WTC11 (cell line): ENCODE results near the gene UFC1.

Experiments
- CBFB ChIP-seq: sonication (generic); formaldehyde crosslinking; IDR thresholded peaks from 2 replicates; pipeline ENCODE4 v1.8.1; 2022; ENCODE audit warnings: mild to moderate bottlenecking, low read depth, missing genetic modification reagents
- CREB1 ChIP-seq: sonication (generic); formaldehyde crosslinking; IDR thresholded peaks from 2 replicates; pipeline ENCODE4 v1.8.0; 2023; ENCODE audit warnings: mild to moderate bottlenecking, missing genetic modification reagents
- FOXJ3 ChIP-seq: sonication (generic); formaldehyde crosslinking; IDR thresholded peaks from 2 replicates; pipeline ENCODE4 v1.9.0; 2021; ENCODE audit warnings: missing genetic modification reagents, mild to moderate bottlenecking, borderline replicate concordance
- JUN ChIP-seq: sonication (generic); formaldehyde crosslinking; IDR thresholded peaks from 2 replicates; pipeline ENCODE4 v1.8.0; 2023; ENCODE audit warnings: mild to moderate bottlenecking, missing genetic modification reagents
- OVOL2 ChIP-seq: fragments of 250-450 bp; sonication (Bioruptor Pico); IDR thresholded peaks from 2 replicates; pipeline ENCODE4 v1.9.0; 2021; ENCODE audit warnings: mild to moderate bottlenecking, borderline replicate concordance
- ZNF263 ChIP-seq: sonication (generic); formaldehyde crosslinking; IDR thresholded peaks from 2 replicates; pipeline ENCODE4 v1.8.1; 2022; ENCODE audit warnings: low read depth, mild to moderate bottlenecking, moderate library complexity, missing genetic modification reagents
- ZNF317 ChIP-seq: sonication (generic); formaldehyde crosslinking; IDR thresholded peaks from 2 replicates; pipeline ENCODE4 v1.8.1; 2023; ENCODE audit warnings: low read depth, mild to moderate bottlenecking, moderate library complexity, missing genetic modification reagents, borderline replicate concordance
- TF ChIP-seq, protein P1 (sequence below): fragments of 200-600 bp; IDR thresholded peaks from 2 replicates; pipeline ENCODE4 v1.8.0; 2022; ENCODE audit warnings: antibody characterized with exemption
- TF ChIP-seq, protein P2 (sequence below): sonication (generic); formaldehyde crosslinking; IDR thresholded peaks from 2 replicates; pipeline ENCODE4 v1.8.0; 2022; ENCODE audit warnings: mild to moderate bottlenecking, missing genetic modification reagents
- TF ChIP-seq, protein P3 (sequence below): sonication (generic); formaldehyde crosslinking; IDR thresholded peaks from 2 replicates; pipeline ENCODE4 v1.8.1; 2023; ENCODE audit warnings: mild to moderate bottlenecking, missing genetic modification reagents, moderate library complexity
- TF ChIP-seq, protein P4 (sequence below): sonication (generic); formaldehyde crosslinking; IDR thresholded peaks from 2 replicates; pipeline ENCODE4 v1.8.1; 2022; ENCODE audit warnings: mild to moderate bottlenecking, missing genetic modification reagents, moderate library complexity, borderline replicate concordance
- TF ChIP-seq, protein P5 (sequence below): fragments of 250-450 bp; sonication (Bioruptor Pico); IDR thresholded peaks from 2 replicates; pipeline ENCODE4 v2.1.2; 2022; ENCODE audit warnings: mild to moderate bottlenecking, moderate library complexity

DNA sequence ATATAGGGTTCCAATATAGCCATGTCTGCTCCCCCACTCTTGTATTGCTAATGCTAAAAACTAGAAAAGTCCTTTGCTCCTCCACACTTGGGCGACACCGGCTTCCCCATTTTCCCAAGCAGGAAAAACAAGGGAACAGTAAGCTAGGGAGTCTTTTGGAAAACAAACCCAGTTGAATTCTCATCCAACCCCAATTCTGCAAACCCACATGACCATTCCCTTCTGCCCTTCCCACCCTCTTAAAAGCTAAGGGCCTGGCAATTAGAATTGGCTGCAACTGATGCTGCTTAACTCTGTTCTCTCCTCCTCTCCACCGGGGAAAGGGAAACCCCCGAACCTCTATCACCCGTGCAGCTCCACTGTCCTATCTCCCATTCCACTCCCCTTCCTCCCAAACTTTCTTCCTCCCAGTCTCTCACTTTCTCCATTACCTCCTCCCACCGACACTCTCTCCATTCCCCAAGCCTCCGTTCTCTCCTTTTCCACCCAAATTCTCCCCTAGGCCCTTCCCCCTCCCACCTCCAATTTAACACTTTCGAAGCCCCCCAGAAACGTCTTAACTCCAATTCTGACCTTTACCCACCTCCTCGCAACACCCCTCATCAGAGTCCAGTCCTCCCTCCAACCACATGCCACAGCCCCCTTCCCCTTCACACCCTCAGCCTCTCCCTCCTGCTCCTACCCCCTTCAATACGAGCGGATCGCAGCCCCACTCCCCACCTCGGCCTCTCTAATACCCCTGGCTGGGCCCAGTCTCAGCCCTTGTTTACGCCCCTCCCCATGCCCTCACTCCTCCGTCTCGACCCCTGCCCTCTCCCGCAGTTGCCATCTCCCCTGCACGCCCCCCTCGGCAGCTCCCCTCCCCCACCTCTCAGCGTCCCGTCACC lies 22.0 kb upstream of the UFC1 start:
- TF ChIP-seq, protein P1, sequence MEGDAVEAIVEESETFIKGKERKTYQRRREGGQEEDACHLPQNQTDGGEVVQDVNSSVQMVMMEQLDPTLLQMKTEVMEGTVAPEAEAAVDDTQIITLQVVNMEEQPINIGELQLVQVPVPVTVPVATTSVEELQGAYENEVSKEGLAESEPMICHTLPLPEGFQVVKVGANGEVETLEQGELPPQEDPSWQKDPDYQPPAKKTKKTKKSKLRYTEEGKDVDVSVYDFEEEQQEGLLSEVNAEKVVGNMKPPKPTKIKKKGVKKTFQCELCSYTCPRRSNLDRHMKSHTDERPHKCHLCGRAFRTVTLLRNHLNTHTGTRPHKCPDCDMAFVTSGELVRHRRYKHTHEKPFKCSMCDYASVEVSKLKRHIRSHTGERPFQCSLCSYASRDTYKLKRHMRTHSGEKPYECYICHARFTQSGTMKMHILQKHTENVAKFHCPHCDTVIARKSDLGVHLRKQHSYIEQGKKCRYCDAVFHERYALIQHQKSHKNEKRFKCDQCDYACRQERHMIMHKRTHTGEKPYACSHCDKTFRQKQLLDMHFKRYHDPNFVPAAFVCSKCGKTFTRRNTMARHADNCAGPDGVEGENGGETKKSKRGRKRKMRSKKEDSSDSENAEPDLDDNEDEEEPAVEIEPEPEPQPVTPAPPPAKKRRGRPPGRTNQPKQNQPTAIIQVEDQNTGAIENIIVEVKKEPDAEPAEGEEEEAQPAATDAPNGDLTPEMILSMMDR = no peak
- TF ChIP-seq JUN (CRISPR knock-in tag) = no peak
- no peak for TF ChIP-seq OVOL2 (CRISPR knock-in tag)
- TF ChIP-seq, protein P2, sequence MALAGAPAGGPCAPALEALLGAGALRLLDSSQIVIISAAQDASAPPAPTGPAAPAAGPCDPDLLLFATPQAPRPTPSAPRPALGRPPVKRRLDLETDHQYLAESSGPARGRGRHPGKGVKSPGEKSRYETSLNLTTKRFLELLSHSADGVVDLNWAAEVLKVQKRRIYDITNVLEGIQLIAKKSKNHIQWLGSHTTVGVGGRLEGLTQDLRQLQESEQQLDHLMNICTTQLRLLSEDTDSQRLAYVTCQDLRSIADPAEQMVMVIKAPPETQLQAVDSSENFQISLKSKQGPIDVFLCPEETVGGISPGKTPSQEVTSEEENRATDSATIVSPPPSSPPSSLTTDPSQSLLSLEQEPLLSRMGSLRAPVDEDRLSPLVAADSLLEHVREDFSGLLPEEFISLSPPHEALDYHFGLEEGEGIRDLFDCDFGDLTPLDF = no peak
- TF ChIP-seq ZNF263 (CRISPR knock-in tag) = 0 out of 2 replicates have a peak, but pooled peaks have one; percentile 26
- TF ChIP-seq, protein P3, sequence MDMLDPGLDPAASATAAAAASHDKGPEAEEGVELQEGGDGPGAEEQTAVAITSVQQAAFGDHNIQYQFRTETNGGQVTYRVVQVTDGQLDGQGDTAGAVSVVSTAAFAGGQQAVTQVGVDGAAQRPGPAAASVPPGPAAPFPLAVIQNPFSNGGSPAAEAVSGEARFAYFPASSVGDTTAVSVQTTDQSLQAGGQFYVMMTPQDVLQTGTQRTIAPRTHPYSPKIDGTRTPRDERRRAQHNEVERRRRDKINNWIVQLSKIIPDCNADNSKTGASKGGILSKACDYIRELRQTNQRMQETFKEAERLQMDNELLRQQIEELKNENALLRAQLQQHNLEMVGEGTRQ (CRISPR knock-in tag) = no peak
- TF ChIP-seq CBFB (CRISPR knock-in tag) = no peak
- TF ChIP-seq, protein P4, sequence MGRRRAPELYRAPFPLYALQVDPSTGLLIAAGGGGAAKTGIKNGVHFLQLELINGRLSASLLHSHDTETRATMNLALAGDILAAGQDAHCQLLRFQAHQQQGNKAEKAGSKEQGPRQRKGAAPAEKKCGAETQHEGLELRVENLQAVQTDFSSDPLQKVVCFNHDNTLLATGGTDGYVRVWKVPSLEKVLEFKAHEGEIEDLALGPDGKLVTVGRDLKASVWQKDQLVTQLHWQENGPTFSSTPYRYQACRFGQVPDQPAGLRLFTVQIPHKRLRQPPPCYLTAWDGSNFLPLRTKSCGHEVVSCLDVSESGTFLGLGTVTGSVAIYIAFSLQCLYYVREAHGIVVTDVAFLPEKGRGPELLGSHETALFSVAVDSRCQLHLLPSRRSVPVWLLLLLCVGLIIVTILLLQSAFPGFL = no peak
- TF ChIP-seq, protein P5, sequence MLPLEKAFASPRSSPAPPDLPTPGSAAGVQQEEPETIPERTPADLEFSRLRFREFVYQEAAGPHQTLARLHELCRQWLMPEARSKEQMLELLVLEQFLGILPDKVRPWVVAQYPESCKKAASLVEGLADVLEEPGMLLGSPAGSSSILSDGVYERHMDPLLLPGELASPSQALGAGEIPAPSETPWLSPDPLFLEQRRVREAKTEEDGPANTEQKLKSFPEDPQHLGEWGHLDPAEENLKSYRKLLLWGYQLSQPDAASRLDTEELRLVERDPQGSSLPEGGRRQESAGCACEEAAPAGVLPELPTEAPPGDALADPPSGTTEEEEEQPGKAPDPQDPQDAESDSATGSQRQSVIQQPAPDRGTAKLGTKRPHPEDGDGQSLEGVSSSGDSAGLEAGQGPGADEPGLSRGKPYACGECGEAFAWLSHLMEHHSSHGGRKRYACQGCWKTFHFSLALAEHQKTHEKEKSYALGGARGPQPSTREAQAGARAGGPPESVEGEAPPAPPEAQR (CRISPR knock-in tag) = no peak
- TF ChIP-seq ZNF317 = no peak
- 0 out of 2 replicates have a peak, but pooled peaks have one; percentile 18 for TF ChIP-seq CREB1 (CRISPR knock-in tag)
- no peak for TF ChIP-seq FOXJ3 (CRISPR knock-in tag)
